Left ventricle myocardium inferior (tissue), 1 donor: Measurements from ENCODE around the gene CREB5. TPM values are rescaled to one million over a fixed set of nuclear protein-coding genes. Genes with fewer than 3 reads are reported as not detected.

Experiments used
- DNase-seq: peaks from one replicate; pipeline ENCODE4 v3.0.0-alpha.2; 2020
- H3K27ac ChIP-seq: fragments of 200-600 bp; replicated peaks from 2 replicates; pipeline ENCODE4 v1.8.0; 2021
- H3K27me3 ChIP-seq: fragments of 200-600 bp; 2 replicates; pipeline ENCODE4 v1.8.0; 2021; ENCODE audit warnings: low read depth
- H3K36me3 ChIP-seq: fragments of 200-600 bp; 2 replicates; pipeline ENCODE4 v1.8.0; 2021
- H3K4me1 ChIP-seq: fragments of 200-600 bp; 2 replicates; pipeline ENCODE4 v1.8.0; 2021
- H3K4me3 ChIP-seq: fragments of 200-600 bp; 2 replicates; pipeline ENCODE4 v1.8.0; 2021; ENCODE audit warnings: mild to moderate bottlenecking, moderate library complexity
- H3K9me3 ChIP-seq: fragments of 200-600 bp; replicated peaks from 2 replicates; pipeline ENCODE4 v1.8.0; 2021
- CTCF ChIP-seq: fragments of 200-600 bp; IDR thresholded peaks from 2 replicates; pipeline ENCODE4 v1.8.0; 2021; ENCODE audit warnings: antibody characterized with exemption, mild to moderate bottlenecking, borderline replicate concordance
- intact Hi-C: fragments of 100-400 bp; cut with micrococcal nuclease; formaldehyde crosslinking; loops from one replicate; pipeline ENCODE4 v1.11.0; 2022
- total RNA-seq: library from RNA; stranded (reverse); fragmentation: NEBNext Ultra II Directional; extraction: Animal tissue kit (Norgen Biotek cat#: 25700); gene quantifications from one replicate; pipeline ENCODE4 v1.2.1, GENCODE V29; 2021
- donor health status: DM: no; HTN: yes; CAD: no; lungs with severe emphysema.

Gene CREB5
- total RNA-seq, 1 donor from 2014 or later: 9.8 TPM

GRCh38 chr7:28671526-28671925 lies 259.2 kb downstream of the CREB5 start:
- H3K27me3 ChIP-seq: no peaks in the 10 kb centered on the region
- peaks cover 10% of the 10 kb centered on the region for H3K4me1 ChIP-seq
- no peak overlapping the region for H3K4me3 ChIP-seq
- no peaks in the 10 kb centered on the region for H3K9me3 ChIP-seq
- no peak for DNase-seq
- intact Hi-C loops: no loop called here
- H3K36me3 ChIP-seq: no peaks in the 10 kb centered on the region
- no peak for TF ChIP-seq CTCF
- no peak overlapping the region for H3K27ac ChIP-seq

- no peak overlapping the region for H3K27ac ChIP-seq
- H3K27me3 ChIP-seq: no peaks in the 10 kb centered on the region
- no peak for DNase-seq
- no peaks in the 10 kb centered on the region for H3K9me3 ChIP-seq
- intact Hi-C loops: no loop called here
- H3K36me3 ChIP-seq: no peaks in the 10 kb centered on the region
- H3K4me1 ChIP-seq: peaks cover 10% of the 10 kb centered on the region
- H3K4me3 ChIP-seq: no peak overlapping the region
- no peak for TF ChIP-seq CTCF
These were observed 260.1 kb downstream of the CREB5 start for GRCh38 chr7:28672397-28672797.

DNA sequence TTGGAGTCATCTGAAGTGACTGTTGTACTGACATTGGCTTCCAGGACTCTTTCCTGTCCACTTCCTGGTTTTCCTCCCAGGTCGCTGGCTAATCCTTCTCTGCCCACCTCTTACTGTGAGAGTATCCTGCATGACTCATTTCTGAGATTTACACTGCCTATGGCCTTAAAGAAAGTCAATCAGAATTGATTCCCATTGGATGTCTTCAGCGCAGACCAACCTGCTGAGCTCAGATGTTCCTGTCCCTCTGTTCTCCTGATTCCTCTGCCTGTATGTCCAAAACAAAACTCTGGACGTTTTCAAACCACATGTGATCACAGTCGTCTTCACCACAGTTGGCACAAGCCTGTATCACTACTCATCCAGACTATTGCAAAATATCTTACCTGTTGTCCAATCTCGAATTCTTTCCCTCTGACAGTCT lies 262.1 kb downstream of the CREB5 start:
- no peak for TF ChIP-seq CTCF
- no peaks in the 10 kb centered on the region for H3K36me3 ChIP-seq
- H3K27ac ChIP-seq: no peak overlapping the region
- H3K4me1 ChIP-seq: peaks cover 10% of the 10 kb centered on the region
- no peak for DNase-seq
- H3K9me3 ChIP-seq: no peaks in the 10 kb centered on the region
- H3K4me3 ChIP-seq: no peak overlapping the region
- intact Hi-C loops: no loop called here
- H3K27me3 ChIP-seq: no peaks in the 10 kb centered on the region

DNA sequence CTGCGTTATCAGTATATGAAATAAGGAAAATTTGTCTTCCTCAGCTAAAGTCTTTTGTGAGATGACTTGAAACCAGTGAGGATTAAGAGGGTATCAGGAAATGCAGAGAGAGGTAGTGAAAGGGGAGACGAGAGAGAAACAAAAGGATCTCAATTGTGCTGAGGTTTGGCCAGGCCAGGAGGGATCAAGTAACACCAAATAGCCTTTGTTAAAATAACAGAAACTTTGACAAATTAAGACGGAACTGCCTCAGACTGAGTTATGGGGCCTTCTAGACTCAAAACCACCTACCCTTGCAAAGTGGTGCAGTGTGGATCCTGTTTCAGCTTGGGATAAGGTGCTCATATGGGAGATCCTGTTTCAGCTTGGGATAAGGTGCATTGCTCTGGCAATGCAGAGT lies 263.1 kb downstream of the CREB5 start:
- Histone ChIP-seq H3K9me3 (no peaks in the 10 kb centered on the region), H3K27me3 (no peaks in the 10 kb centered on the region), H3K4me1 (peaks cover 7% of the 10 kb centered on the region), H3K4me3 (no peak overlapping the region), H3K27ac (no peak overlapping the region), H3K36me3 (no peaks in the 10 kb centered on the region)
- intact Hi-C loops: no loop called here
- DNase-seq: no peak
- no peak for TF ChIP-seq CTCF

DNA sequence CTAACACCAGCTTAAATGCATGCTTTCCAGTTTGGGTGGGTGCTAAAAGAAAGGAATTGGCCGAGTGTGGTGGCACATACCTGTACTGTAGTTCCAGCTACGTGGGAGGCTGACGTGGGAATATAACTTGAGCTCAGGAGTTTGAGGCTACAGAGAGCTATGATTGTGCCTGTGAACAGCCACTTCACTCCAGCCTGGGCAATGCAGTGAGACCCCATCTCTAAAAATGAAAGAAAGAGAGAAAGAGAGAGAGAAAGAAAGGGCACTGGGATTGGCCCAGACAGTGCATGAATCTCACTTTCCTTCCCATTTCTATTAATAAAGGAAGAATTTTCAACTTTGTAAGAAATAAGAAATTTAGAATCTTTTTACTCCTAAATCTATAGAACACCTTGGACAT lies 265.4 kb downstream of the CREB5 start:
- no peak overlapping the region for H3K27ac ChIP-seq
- H3K36me3 ChIP-seq: no peaks in the 10 kb centered on the region
- no peak overlapping the region for H3K4me3 ChIP-seq
- no peaks in the 10 kb centered on the region for H3K9me3 ChIP-seq
- no peaks in the 10 kb centered on the region for H3K27me3 ChIP-seq
- no peak for TF ChIP-seq CTCF
- DNase-seq: no peak
- intact Hi-C loops: no loop called here
- peaks cover 7% of the 10 kb centered on the region for H3K4me1 ChIP-seq

GRCh38 chr7:28678431-28678965 lies 266.2 kb downstream of the CREB5 start:
- no peak for TF ChIP-seq CTCF
- H3K27ac ChIP-seq: no peak overlapping the region
- H3K4me1 ChIP-seq: peaks cover 7% of the 10 kb centered on the region
- intact Hi-C loops: no loop called here
- H3K9me3 ChIP-seq: no peaks in the 10 kb centered on the region
- DNase-seq: no peak
- no peak overlapping the region for H3K4me3 ChIP-seq
- no peaks in the 10 kb centered on the region for H3K27me3 ChIP-seq
- no peaks in the 10 kb centered on the region for H3K36me3 ChIP-seq
